Left colon (tissue), 2 donors: ENCODE data around the gene FNDC3A. TPM values are rescaled to one million over a fixed set of nuclear protein-coding genes. Genes with fewer than 3 reads are reported as not detected.
"Not testable (repeated sequence)": the region's sequence is repeated elsewhere in the genome, so short reads cannot be mapped to it uniquely, and the experiment has no call there.

Experiments used
- ATAC-seq: fragments of 200-7000 bp; cut with Tn5 transposase; one replicate; pipeline ENCODE4 v1.9.1; 2020; ENCODE audit warnings: mild to moderate bottlenecking, moderate library complexity
- DNase-seq, 2 donors: peaks; one replicate each; pipeline ENCODE4 v3.0.0-alpha.2; 2020
- intact Hi-C, 2 donors: fragments of 100-400 bp; cut with DNase I in 1 of 2; cut with micrococcal nuclease in 1 of 2; formaldehyde crosslinking; loops; one replicate each; pipeline versions ENCODE4 v1.11.2 to v1.14.0; 2022; cut with DNase I, micrococcal nuclease
- total RNA-seq, 2 donors: library from RNA; stranded (reverse); fragmentation: NEBNext Ultra II Directional; extraction: Animal tissue kit (Norgen Biotek cat#: 25700); gene quantifications; one replicate each; pipeline ENCODE4 v1.2.1, GENCODE V29; 2021
- donor health status: DM: no; HTN: no; CAD: no.
- donor health status: DM: yes; HTN: yes; CAD: no.

FNDC3A gene
- total RNA-seq, 2 donors from 2014 or later: 43.1 to 49.9 TPM

GRCh38 chr13:48973845-48974431, 1.8 kb upstream of the FNDC3A start:
- no peak for DNase-seq
- intact Hi-C loops: no loop called here
- no peak for ATAC-seq

- ATAC-seq: peak; percentile 35
These were observed 434 bp upstream of the FNDC3A start for GRCh38 chr13:48975101-48975855.

GRCh38 chr13:48976576-48977285, 1.0 kb downstream of the FNDC3A start:
- intact Hi-C loops: no loop called here
- peak; percentile 80 to 83 for DNase-seq

More at GRCh38 chr13:48975101-48975855, 434 bp upstream of the FNDC3A start:
- intact Hi-C loops: no loop called here
- peak; percentile 48 to 75 for DNase-seq

GRCh38 chr13:48977286-48977625, 1.5 kb downstream of the FNDC3A start:
- ATAC-seq (no peak), DNase-seq (no peak)
- intact Hi-C loops: no loop called here

More at GRCh38 chr13:48976576-48977285, 1.0 kb downstream of the FNDC3A start:
- peak; percentile 77 for ATAC-seq

- ATAC-seq (no peak), DNase-seq (no peak)
- intact Hi-C loops: no loop called here
These were observed 2.3 kb downstream of the FNDC3A start for GRCh38 chr13:48977973-48978372.

- DNase-seq (no peak), ATAC-seq (no peak)
- intact Hi-C loops: no loop called here
These were observed 3.4 kb downstream of the FNDC3A start for GRCh38 chr13:48978942-48979601.

GRCh38 chr13:48979892-48980291, 4.2 kb downstream of the FNDC3A start:
- DNase-seq (no peak), ATAC-seq (no peak)
- intact Hi-C loops: loop anchor here in 1 of 2 donors (10.0 kb wide), 1 partner anchor 115 kb away; no protein-coding TSS in a partner anchor

GRCh38 chr13:48983331-48983730, 7.6 kb downstream of the FNDC3A start:
- ATAC-seq (no peak), DNase-seq (no peak)
- intact Hi-C loops: loop anchor here in 1 of 2 donors (10.0 kb wide), 1 partner anchor 111 kb away; no protein-coding TSS in a partner anchor

- ATAC-seq (no peak), DNase-seq (no peak)
- intact Hi-C loops: loop anchor here in 1 of 2 donors (10.0 kb wide), 1 partner anchor 109 kb away; no protein-coding TSS in a partner anchor
These were observed 10.0 kb downstream of the FNDC3A start for GRCh38 chr13:48985756-48986155.

GRCh38 chr13:48990900-48991299, 15.2 kb downstream of the FNDC3A start:
- intact Hi-C loops: no loop called here
- ATAC-seq: no peak
- no peak for DNase-seq

- DNase-seq (no peak), ATAC-seq (no peak)
- intact Hi-C loops: no loop called here
These were observed 17.4 kb downstream of the FNDC3A start for GRCh38 chr13:48993150-48993549.

- ATAC-seq (no peak), DNase-seq (no peak)
- intact Hi-C loops: no loop called here
These were observed 19.0 kb downstream of the FNDC3A start for GRCh38 chr13:48994706-48995105.

- DNase-seq (no peak), ATAC-seq (peak; percentile 78)
- intact Hi-C loops: no loop called here
These were observed 23.1 kb downstream of the FNDC3A start for GRCh38 chr13:48998641-48999292.

- ATAC-seq: no peak
- no peak for DNase-seq
- intact Hi-C loops: no loop called here
These were observed 24.5 kb downstream of the FNDC3A start for GRCh38 chr13:49000247-49000646.

GRCh38 chr13:49018986-49019635, 43.4 kb downstream of the FNDC3A start:
- intact Hi-C loops: not testable (repeated sequence)

GRCh38 chr13:49020328-49020727, 44.6 kb downstream of the FNDC3A start:
- no peak for DNase-seq
- no peak for ATAC-seq
- intact Hi-C loops: no loop called here

More at GRCh38 chr13:49018986-49019635, 43.4 kb downstream of the FNDC3A start:
- not testable (repeated sequence) for DNase-seq, ATAC-seq

- ATAC-seq (no peak), DNase-seq (no peak)
- intact Hi-C loops: no loop called here
These were observed 45.3 kb downstream of the FNDC3A start for GRCh38 chr13:49020940-49021553.

GRCh38 chr13:49021953-49022352, 46.2 kb downstream of the FNDC3A start:
- DNase-seq: no peak
- intact Hi-C loops: no loop called here
- no peak for ATAC-seq
